Activated naive CD8-positive, alpha-beta T cell treated with anti-CD3 and anti-CD28 coated beads, Interleukin-2, amount 10 ng/mL, durations not matched to agents 7 days and 5 days (primary cell): Measurements from ENCODE around the gene SHROOM4. TPM values are rescaled to one million over a fixed set of nuclear protein-coding genes. Genes with fewer than 3 reads are reported as not detected.

ENCODE experiments used
- ATAC-seq: fragments of 150-1000 bp; cut with Tn5 transposase; one replicate; pipeline ENCODE4 v1.10.0; 2021; ENCODE audit warnings: low read depth, moderate library complexity
- POLR2A ChIA-PET: fragments of 350-600 bp; sonication (Branson Sonifier 250); formaldehyde crosslinking; loops from one replicate; lab custom pipeline; 2021; ENCODE audit warnings: antibody characterized with exemption; lab: Charles Lee
- DNase-seq: peaks from one replicate; pipeline ENCODE4 v3.0.0; 2021
- H3K27ac Mint-ChIP-seq: one replicate; pipeline ENCODE4 v1.8.0; 2022; ENCODE audit warnings: mild to moderate bottlenecking, mixed read lengths
- H3K27me3 Mint-ChIP-seq: one replicate; pipeline ENCODE4 v1.8.0; 2022; ENCODE audit warnings: mild to moderate bottlenecking, moderate library complexity, mixed read lengths
- H3K36me3 Mint-ChIP-seq: one replicate; pipeline ENCODE4 v1.8.0; 2021; ENCODE audit warnings: mild to moderate bottlenecking, mixed read lengths
- H3K4me1 Mint-ChIP-seq: one replicate; pipeline ENCODE4 v1.8.0; 2021; ENCODE audit warnings: mixed read lengths
- H3K4me3 Mint-ChIP-seq: one replicate; pipeline ENCODE4 v1.8.0; 2022; ENCODE audit warnings: mild to moderate bottlenecking, moderate library complexity, mixed read lengths
- H3K9me3 Mint-ChIP-seq: one replicate; pipeline ENCODE4 v1.8.0; 2021; ENCODE audit warnings: mixed read lengths
- total RNA-seq, 2 experiments: library from RNA; stranded (reverse); gene quantifications; one replicate each; pipeline ENCODE4 v1.2.3, GENCODE V29; 2021

The SHROOM4 gene
- total RNA-seq, 2 experiments from 2014 or later = not detected

DNA sequence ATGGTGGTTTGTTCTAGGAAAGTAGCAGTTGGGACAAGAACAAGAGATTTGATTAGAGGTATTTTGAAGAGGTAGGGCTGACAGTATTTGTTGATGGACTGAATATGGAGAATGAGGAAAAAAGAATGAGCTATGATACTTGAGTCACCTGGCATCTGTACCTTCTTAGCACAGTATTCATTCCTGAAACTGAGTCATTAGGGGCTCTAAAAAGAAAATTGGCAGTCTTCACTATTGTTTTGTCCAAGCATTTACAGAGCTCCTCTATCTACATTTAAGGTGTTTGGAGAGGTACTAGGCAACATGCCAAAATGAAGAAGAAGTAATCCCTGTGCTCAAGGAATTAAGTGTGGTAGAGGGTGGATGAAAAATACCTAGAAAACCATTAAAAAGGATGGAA is 165.8 kb downstream of the SHROOM4 start:
- POLR2A ChIA-PET = no interaction called here
- Mint-ChIP-seq H3K4me1 (no peaks in the 10 kb centered on the region), H3K4me3 (no peak overlapping the region), H3K27ac (no peak overlapping the region), H3K36me3 (no peaks in the 10 kb centered on the region), H3K9me3 (no peaks in the 10 kb centered on the region), H3K27me3 (no peaks in the 10 kb centered on the region)
- no peak for ATAC-seq
- no peak for DNase-seq

DNA sequence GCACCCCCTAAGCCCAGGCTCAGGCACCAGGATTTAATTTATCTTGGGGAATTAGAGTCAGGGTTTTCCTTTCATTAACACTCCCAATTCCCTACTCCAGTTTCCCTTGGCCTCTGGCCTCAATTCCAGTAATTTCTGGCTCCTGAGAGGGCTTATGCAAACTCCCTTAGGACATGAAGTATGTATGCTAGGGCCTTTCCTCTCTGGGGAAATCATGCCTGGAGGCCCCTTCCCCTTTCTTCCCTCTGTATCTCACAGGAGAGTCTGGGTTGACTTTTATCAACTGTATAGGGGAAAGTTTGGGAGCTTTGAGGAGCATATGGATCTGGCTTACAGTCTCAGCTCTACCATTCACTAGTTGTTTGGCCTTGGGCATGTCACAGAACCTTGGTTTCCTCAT is 169.5 kb downstream of the SHROOM4 start:
- no peak for ATAC-seq
- Mint-ChIP-seq H3K27me3 (no peaks in the 10 kb centered on the region), H3K27ac (no peak overlapping the region), H3K9me3 (no peaks in the 10 kb centered on the region), H3K36me3 (no peaks in the 10 kb centered on the region), H3K4me3 (no peak overlapping the region), H3K4me1 (no peaks in the 10 kb centered on the region)
- POLR2A ChIA-PET = no interaction called here
- DNase-seq = no peak

DNA sequence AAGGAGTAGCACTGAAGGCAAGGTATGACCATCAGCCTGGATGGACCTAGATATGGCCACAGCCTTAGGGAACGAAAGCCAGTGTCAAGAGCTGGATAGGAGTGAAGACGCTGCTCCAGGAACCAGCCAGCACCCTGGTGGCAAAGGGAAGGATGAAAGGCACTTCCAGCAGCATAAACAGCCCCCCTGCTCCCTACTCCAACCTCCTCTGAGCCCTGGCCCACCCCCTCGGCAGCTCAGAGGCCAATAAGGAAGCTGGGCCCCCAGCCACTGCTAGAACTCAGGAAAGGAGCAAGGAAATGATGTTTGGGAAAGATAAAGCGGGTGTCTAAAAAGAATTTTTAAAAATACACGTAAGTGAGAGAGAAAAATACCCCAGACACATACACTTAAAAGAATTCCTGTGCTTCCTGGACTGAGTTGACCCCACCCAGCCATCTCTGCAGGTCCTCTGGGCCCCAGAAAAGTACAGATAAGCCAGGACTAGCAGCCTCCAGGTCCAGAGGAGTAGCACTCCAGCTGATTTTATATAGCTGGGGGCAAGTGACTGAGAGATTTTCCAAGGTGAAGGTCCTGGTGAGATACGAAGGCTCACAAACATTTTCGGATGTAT is 170.4 kb downstream of the SHROOM4 start:
- H3K27me3 Mint-ChIP-seq = no peaks in the 10 kb centered on the region
- no peak overlapping the region for H3K27ac Mint-ChIP-seq
- DNase-seq (no peak), ATAC-seq (no peak)
- no peak overlapping the region for H3K4me3 Mint-ChIP-seq
- no peaks in the 10 kb centered on the region for H3K36me3 Mint-ChIP-seq
- POLR2A ChIA-PET = no interaction called here
- H3K9me3 Mint-ChIP-seq = no peaks in the 10 kb centered on the region
- H3K4me1 Mint-ChIP-seq = no peaks in the 10 kb centered on the region

DNA sequence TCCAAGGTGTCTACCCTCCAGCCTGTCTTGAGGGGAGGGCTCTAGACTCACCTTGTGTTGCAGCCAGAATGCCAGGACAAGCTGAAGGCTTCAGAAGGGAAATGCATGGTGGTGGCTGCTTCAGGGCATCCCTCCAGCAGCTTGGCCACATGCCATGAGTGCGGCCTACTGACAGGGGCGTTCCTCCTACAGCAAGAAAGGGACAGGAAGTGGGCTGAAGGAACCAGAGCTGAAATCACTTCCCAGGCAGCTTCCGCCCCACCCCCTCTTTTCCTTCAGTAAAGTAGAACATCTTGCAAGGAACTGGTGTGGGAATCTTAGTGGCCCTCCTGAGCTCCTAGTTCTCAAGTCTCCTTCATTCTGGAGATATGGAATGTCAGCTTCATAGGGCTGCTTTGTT is 175.9 kb downstream of the SHROOM4 start:
- POLR2A ChIA-PET = no interaction called here
- DNase-seq = no peak
- H3K27me3 Mint-ChIP-seq = no peaks in the 10 kb centered on the region
- H3K4me3 Mint-ChIP-seq = no peak overlapping the region
- ATAC-seq = no peak
- H3K4me1 Mint-ChIP-seq = no peaks in the 10 kb centered on the region
- H3K36me3 Mint-ChIP-seq = no peaks in the 10 kb centered on the region
- no peaks in the 10 kb centered on the region for H3K9me3 Mint-ChIP-seq
- H3K27ac Mint-ChIP-seq = no peak overlapping the region

- no peaks in the 10 kb centered on the region for H3K9me3 Mint-ChIP-seq
- POLR2A ChIA-PET = no interaction called here
- no peak for DNase-seq
- no peaks in the 10 kb centered on the region for H3K4me1 Mint-ChIP-seq
- no peak for ATAC-seq
- no peaks in the 10 kb centered on the region for H3K36me3 Mint-ChIP-seq
- no peak overlapping the region for H3K27ac Mint-ChIP-seq
- H3K4me3 Mint-ChIP-seq = no peak overlapping the region
- H3K27me3 Mint-ChIP-seq = no peaks in the 10 kb centered on the region
These were observed 178.1 kb downstream of the SHROOM4 start for GRCh38 chrX:50635817-50636365.

- ATAC-seq (no peak), DNase-seq (no peak)
- Mint-ChIP-seq H3K4me3 (no peak overlapping the region), H3K27me3 (no peaks in the 10 kb centered on the region), H3K27ac (no peak overlapping the region), H3K9me3 (no peaks in the 10 kb centered on the region), H3K4me1 (no peaks in the 10 kb centered on the region), H3K36me3 (no peaks in the 10 kb centered on the region)
- POLR2A ChIA-PET = no interaction called here
These were observed 178.8 kb downstream of the SHROOM4 start for GRCh38 chrX:50635162-50635561.

DNA sequence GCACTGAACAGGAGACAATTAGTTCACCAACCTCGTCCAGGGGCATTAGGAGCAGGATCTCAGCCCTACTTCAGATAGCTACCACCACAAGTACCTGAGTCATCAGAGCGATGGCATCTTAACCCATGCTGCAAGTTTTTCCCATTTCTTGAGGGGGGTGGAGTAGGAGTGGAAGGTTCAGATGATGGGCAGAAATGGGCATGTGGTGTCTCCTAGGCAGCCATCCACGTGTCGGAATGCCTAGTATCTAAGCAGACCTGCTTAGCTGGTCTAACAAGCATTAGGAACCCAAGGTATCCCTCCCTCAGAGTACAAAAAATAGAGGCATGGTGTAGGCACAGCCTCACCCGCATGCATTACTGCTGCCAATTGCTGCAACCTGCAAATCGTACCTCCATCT is 184.2 kb downstream of the SHROOM4 start:
- POLR2A ChIA-PET = no interaction called here
- no peak overlapping the region for H3K4me3 Mint-ChIP-seq

GRCh38 chrX:50627696-50628095 is 186.3 kb downstream of the SHROOM4 start:
- DNase-seq = no peak
- Mint-ChIP-seq H3K36me3 (no peaks in the 10 kb centered on the region), H3K27ac (no peak overlapping the region), H3K4me3 (no peak overlapping the region), H3K9me3 (no peaks in the 10 kb centered on the region), H3K4me1 (no peaks in the 10 kb centered on the region), H3K27me3 (peaks cover 2% of the 10 kb centered on the region)
- no peak for ATAC-seq
- POLR2A ChIA-PET = no interaction called here

More for the DNA sequence above, 184.2 kb downstream of the SHROOM4 start:
- ATAC-seq = no peak
- no peak for DNase-seq
- no peaks in the 10 kb centered on the region for H3K36me3 Mint-ChIP-seq
- no peak overlapping the region for H3K27ac Mint-ChIP-seq
- no peaks in the 10 kb centered on the region for H3K4me1 Mint-ChIP-seq
- no peaks in the 10 kb centered on the region for H3K9me3 Mint-ChIP-seq
- peaks cover 2% of the 10 kb centered on the region for H3K27me3 Mint-ChIP-seq

GRCh38 chrX:50626432-50626831 is 187.6 kb downstream of the SHROOM4 start:
- Mint-ChIP-seq H3K4me3 (no peak overlapping the region), H3K27ac (no peak overlapping the region), H3K4me1 (no peaks in the 10 kb centered on the region), H3K36me3 (no peaks in the 10 kb centered on the region), H3K27me3 (peaks cover 4% of the 10 kb centered on the region), H3K9me3 (no peaks in the 10 kb centered on the region)
- POLR2A ChIA-PET = no interaction called here
- ATAC-seq (no peak), DNase-seq (no peak)

DNA sequence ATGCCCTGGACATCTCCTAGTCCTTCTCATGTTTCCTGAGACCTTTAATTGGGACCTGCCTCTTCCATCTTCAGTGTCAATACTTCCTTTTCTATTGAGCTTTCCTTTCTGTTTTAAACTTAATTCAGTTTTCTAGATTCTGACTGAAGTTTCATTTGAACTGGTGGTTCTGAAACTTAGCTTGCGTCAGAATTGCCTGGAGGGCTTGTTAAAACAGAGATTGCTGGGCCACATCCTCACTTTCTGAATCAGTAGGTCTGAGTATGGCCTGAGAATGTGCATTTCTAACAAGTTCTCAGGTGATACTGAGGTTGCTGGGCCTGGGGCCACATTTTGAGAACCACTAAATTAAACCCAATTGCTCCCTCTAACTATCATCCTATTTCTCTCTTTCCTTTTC is 191.2 kb downstream of the SHROOM4 start:
- no peaks in the 10 kb centered on the region for H3K9me3 Mint-ChIP-seq
- POLR2A ChIA-PET = no interaction called here
- no peaks in the 10 kb centered on the region for H3K4me1 Mint-ChIP-seq
- peaks cover 5% of the 10 kb centered on the region for H3K27me3 Mint-ChIP-seq
- H3K36me3 Mint-ChIP-seq = no peaks in the 10 kb centered on the region
- no peak overlapping the region for H3K4me3 Mint-ChIP-seq
- no peak overlapping the region for H3K27ac Mint-ChIP-seq
- ATAC-seq = no peak
- DNase-seq = no peak

DNA sequence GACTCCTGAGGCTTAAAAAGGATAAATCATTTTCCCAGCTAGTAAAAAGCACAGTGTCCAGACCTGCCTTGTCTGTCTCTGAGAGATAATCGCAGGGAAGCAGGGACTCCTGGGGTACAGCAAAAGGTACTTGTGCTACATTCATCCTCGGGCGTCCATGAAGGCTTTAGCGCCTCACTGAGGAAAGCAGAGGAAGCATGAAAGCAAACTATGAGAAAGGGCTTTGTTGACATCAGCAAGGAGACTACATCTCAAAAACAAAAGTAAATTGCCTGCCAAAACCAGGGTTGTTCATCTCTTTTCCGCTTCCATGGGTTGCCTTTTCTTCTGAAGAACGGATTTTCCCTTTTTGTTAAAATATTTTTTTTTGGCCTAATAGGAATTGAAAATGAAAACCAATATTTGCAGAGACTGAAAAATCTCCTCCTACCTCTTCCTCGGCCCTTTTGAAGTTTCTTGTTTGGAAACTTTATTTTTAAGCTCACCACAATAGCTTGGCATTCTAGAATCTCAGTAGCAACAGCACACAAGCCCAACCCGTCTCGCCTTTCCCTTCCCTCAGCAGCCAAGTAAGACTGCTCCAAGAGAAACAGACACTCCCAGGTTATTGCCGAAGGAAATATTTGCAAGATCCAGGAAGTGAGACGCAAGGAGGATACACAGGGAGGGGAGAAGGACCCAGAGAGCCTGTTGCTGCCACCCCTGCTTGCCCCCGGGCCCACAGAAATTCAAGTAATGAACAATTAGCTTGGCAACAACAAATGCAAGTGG is 195.0 kb downstream of the SHROOM4 start:
- DNase-seq (no peak), ATAC-seq (no peak)
- Mint-ChIP-seq H3K27me3 (peaks cover 5% of the 10 kb centered on the region), H3K4me3 (no peak overlapping the region), H3K4me1 (no peaks in the 10 kb centered on the region), H3K36me3 (no peaks in the 10 kb centered on the region), H3K27ac (no peak overlapping the region), H3K9me3 (no peaks in the 10 kb centered on the region)
- POLR2A ChIA-PET = no interaction called here

GRCh38 chrX:50617183-50617582 is 196.8 kb downstream of the SHROOM4 start:
- ATAC-seq = no peak
- Mint-ChIP-seq H3K27me3 (peaks cover 2% of the 10 kb centered on the region), H3K9me3 (no peaks in the 10 kb centered on the region), H3K36me3 (no peaks in the 10 kb centered on the region), H3K4me1 (no peaks in the 10 kb centered on the region), H3K4me3 (no peak overlapping the region), H3K27ac (no peak overlapping the region)
- POLR2A ChIA-PET = no interaction called here
- DNase-seq = no peak

- Mint-ChIP-seq H3K36me3 (no peaks in the 10 kb centered on the region), H3K9me3 (no peaks in the 10 kb centered on the region), H3K27ac (no peak overlapping the region), H3K27me3 (no peaks in the 10 kb centered on the region), H3K4me3 (no peak overlapping the region), H3K4me1 (no peaks in the 10 kb centered on the region)
- ATAC-seq (no peak), DNase-seq (no peak)
- POLR2A ChIA-PET = no interaction called here
These were observed 198.3 kb downstream of the SHROOM4 start for GRCh38 chrX:50615570-50616158.

- no peaks in the 10 kb centered on the region for H3K9me3 Mint-ChIP-seq
- H3K27me3 Mint-ChIP-seq = no peaks in the 10 kb centered on the region
- no peak overlapping the region for H3K4me3 Mint-ChIP-seq
- POLR2A ChIA-PET = no interaction called here
- no peak overlapping the region for H3K27ac Mint-ChIP-seq
- no peaks in the 10 kb centered on the region for H3K4me1 Mint-ChIP-seq
- DNase-seq (no peak), ATAC-seq (no peak)
- no peaks in the 10 kb centered on the region for H3K36me3 Mint-ChIP-seq
These were observed 199.5 kb downstream of the SHROOM4 start for GRCh38 chrX:50614460-50614859.
